Heart left ventricle (tissue), 13 donors: ENCODE data around the gene DEXI.

Experiments used
- POLR2A ChIP-seq, 2 donors: fragments of 450-650 bp; IDR thresholded peaks; one replicate each; pipeline ENCODE4 v1.6.1; 2017; ENCODE audit warnings: antibody characterized with exemption in 2 of 2, mild to moderate bottlenecking in 2 of 2, moderate library complexity in 2 of 2
- TF ChIP-seq, protein P1 (sequence below), 12 donors: fragments of 200-600 bp; sonication (generic) in 4 of 12; IDR thresholded peaks; one replicate each; pipeline versions ENCODE4 v1.5.0 to v1.8.0; 2018 to 2022; ENCODE audit warnings: antibody characterized with exemption in 12 of 12, mild to moderate bottlenecking in 5 of 12
- donor health status: ischemic (EF 13 %, LVEDD 7.1; RV severe dilation, severe dysfunction).
- donor health status: DM: no; HTN: yes; CAD: no.
- donor health status: DM: no; HTN: no; CAD: no.
- donor health status: ischemic (EF 25% LVEDD 6.9; RV normal size, moderate dysfunction).
- donor health status: ischemic (EF 25% LVEDD 5.7; RV mildly dilated, moderate dysfunction).
- donor health status: ischemic (EF 35%, LVEDD 5.7; RV mildly dilated, moderate dysfunction).
- donor health status: nonischemic (EF 11% LVEDD 7.7; RV severe dilation, severe dysfunction).
- donor health status: DM: yes; HTN: yes; CAD: no.
- donor health status: PGD.
- donor health status: ischemic (EF 29% LVEDD 5.4; RV normal size, mild dysfunction).
- donor health status: nonischemic (EF 23%, LVEDD 6.1; RV moderate dilation, normal function).

DNA sequence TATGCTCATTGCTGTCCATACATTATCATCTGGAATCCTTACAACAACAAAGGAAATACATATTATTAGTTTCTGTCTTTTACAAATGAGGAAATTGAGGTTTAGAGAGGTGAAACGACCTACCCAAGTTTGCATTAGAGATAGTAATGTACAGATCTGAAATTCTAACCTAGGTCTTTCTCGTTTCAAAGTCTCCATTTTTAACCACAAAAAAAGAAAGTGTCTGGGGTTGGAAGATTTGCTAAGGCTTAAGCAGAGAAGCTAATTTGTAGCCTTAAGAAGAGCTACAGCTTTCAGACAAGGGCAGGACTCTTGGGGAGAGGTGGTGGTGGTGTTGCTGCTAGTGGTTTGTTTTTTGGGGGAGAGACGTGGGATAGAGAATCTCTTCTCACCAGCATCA, 46.1 kb downstream of the DEXI start:
- TF ChIP-seq, protein P1, sequence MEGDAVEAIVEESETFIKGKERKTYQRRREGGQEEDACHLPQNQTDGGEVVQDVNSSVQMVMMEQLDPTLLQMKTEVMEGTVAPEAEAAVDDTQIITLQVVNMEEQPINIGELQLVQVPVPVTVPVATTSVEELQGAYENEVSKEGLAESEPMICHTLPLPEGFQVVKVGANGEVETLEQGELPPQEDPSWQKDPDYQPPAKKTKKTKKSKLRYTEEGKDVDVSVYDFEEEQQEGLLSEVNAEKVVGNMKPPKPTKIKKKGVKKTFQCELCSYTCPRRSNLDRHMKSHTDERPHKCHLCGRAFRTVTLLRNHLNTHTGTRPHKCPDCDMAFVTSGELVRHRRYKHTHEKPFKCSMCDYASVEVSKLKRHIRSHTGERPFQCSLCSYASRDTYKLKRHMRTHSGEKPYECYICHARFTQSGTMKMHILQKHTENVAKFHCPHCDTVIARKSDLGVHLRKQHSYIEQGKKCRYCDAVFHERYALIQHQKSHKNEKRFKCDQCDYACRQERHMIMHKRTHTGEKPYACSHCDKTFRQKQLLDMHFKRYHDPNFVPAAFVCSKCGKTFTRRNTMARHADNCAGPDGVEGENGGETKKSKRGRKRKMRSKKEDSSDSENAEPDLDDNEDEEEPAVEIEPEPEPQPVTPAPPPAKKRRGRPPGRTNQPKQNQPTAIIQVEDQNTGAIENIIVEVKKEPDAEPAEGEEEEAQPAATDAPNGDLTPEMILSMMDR (IDR thresholded peaks at IDR 0.05): no peak
- no peak for TF ChIP-seq POLR2A (IDR thresholded peaks at IDR 0.05)
